Caki2 (cell line): ENCODE measurements around the gene NGEF. TPM values are rescaled to one million over a fixed set of nuclear protein-coding genes. Genes with fewer than 3 reads are reported as not detected.

Experiments used
- DNase-seq: peaks from one replicate; pipeline ENCODE4 v3.0.0-alpha.2; 2015; ENCODE audit warnings: low read depth
- in situ Hi-C: cut with HindIII; loops from 2 replicates; pipeline ENCODE4 v1.10.0; 2016; ENCODE audit warnings: low sequenced_read_pairs, low pct_unique_long_range_greater_than_20kb, mixed read lengths
- total RNA-seq: library from RNA; depleted of rRNA; stranded (reverse); fragments of >200 nt; shearing (Covaris generic); gene quantifications from 2 replicates; pipeline ENCODE4 v1.2.3, GENCODE V29; 2014; ENCODE audit warnings: low replicate concordance

NGEF gene
- total RNA-seq, 1 experiment from 2014 or later = 72.6 TPM

- in situ Hi-C loops = no loop called here
- no peak for DNase-seq
Observed at GRCh38 chr2:233009661-233010060, 3.4 kb downstream of the NGEF start.

GRCh38 chr2:233007739-233008138, 5.3 kb downstream of the NGEF start:
- in situ Hi-C loops = no loop called here
- no peak for DNase-seq

GRCh38 chr2:233007270-233007669, 5.8 kb downstream of the NGEF start:
- in situ Hi-C loops = no loop called here
- DNase-seq = no peak

- in situ Hi-C loops = no loop called here
- no peak for DNase-seq
Observed at GRCh38 chr2:233006648-233007047, 6.4 kb downstream of the NGEF start.

GRCh38 chr2:233005096-233005495, 8.0 kb downstream of the NGEF start:
- DNase-seq = no peak
- in situ Hi-C loops = no loop called here

GRCh38 chr2:233003658-233004555, 9.1 kb downstream of the NGEF start:
- DNase-seq = no peak
- in situ Hi-C loops = no loop called here

- no peak for DNase-seq
- in situ Hi-C loops = no loop called here
Observed at GRCh38 chr2:233002829-233003657, 10.0 kb downstream of the NGEF start.

- in situ Hi-C loops = no loop called here
- no peak for DNase-seq
Observed at GRCh38 chr2:233000886-233001750, 11.9 kb downstream of the NGEF start.

GRCh38 chr2:232999354-232999753, 13.7 kb downstream of the NGEF start:
- no peak for DNase-seq
- in situ Hi-C loops = no loop called here

- no peak for DNase-seq
- in situ Hi-C loops = no loop called here
Observed at GRCh38 chr2:232998666-232998985, 14.4 kb downstream of the NGEF start.

GRCh38 chr2:232997749-232998665, 15.0 kb downstream of the NGEF start:
- DNase-seq = no peak
- in situ Hi-C loops = no loop called here

GRCh38 chr2:232994446-232994845, 18.6 kb downstream of the NGEF start:
- DNase-seq = no peak
- in situ Hi-C loops = no loop called here

GRCh38 chr2:232993231-232993821, 19.7 kb downstream of the NGEF start:
- DNase-seq = no peak
- in situ Hi-C loops = no loop called here

GRCh38 chr2:232986155-232986554, 26.9 kb downstream of the NGEF start:
- no peak for DNase-seq
- in situ Hi-C loops = no loop called here

GRCh38 chr2:232984451-232985207, 28.4 kb downstream of the NGEF start:
- in situ Hi-C loops = no loop called here
- no peak for DNase-seq

GRCh38 chr2:232983669-232984140, 29.4 kb downstream of the NGEF start:
- in situ Hi-C loops = no loop called here
- DNase-seq = no peak
